Activated gamma-delta T cell (primary cell): ENCODE data around the gene FARS2.

Experiments used
- DNase-seq: peaks from one replicate; lab custom pipeline; 2025; lab: John Stamatoyannopoulos, UW

Gene FARS2

GRCh38 chr6:5425797-5426196 lies 164.5 kb downstream of the FARS2 start:
- no peak for DNase-seq

DNA sequence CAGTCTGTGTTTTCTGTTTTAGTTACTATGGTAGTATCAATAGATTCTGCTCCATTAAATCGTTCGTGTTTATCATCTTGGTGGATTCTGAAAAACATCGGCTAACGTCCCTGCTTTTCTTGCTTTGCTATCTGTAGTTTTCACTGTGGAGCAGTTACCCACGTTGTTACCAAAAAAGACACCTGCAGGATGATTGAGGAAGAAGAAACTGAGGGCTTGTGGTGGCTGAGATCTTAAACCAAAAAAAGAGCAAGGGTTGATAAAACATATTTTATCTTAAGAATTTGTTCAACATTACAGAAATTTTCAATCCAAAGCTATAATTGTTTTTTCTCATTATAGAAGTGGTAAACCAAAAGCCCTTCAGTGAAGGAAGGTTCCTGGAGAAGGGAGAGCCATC lies 166.3 kb downstream of the FARS2 start:
- no peak for DNase-seq

- DNase-seq, result no peak
These were observed 172.0 kb downstream of the FARS2 start for GRCh38 chr6:5433324-5433723.

DNA sequence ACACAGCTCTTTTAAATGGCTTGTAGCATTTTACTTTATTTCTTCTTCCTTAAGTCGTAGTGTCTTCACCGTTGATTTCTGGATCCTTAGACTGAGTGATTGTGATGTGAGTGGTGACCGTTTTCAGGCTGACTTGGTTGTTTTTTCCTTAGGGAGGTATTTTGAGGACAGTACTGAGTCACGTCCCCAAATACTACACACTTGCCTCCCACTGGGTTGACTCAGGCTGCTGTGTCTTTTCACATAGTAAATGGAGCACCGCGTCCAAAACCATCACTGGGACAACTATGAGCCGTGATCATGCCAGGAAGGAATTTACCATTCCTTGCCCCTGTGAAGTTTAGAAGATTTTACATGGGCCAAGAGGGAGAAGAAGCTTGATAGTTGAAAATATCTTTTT lies 174.1 kb downstream of the FARS2 start:
- no peak for DNase-seq

DNA sequence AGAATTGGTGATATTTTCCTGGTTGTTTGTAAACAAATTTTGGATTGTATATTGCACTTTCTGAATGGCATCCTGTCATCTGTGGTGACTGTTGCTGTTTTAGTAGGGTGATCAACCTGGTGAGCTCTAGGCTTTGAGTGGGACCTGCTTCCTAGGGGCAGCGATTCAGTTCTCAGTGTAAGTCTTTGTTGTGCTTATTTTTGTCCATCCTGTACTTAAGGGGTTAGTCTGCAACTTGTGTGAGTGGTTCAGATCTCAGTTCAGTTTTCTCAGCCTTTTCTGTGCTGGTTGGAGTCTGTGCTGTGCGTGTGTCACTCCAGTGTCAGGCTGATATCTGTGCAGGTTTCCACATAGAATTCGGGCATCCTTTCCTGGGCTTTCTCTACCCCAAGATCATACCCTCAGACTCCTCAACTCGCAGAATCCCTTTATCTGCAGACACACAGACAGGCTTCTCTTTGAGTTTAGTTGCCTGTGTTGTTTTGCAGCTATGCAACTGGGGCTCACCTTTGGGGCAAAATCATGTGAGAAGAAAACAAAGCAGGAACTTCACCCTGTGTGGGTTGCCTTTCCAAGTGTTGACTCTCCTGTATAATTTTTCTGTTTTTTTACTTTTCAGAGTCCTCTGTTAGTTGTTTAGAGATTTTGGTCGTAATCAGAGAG lies 177.7 kb downstream of the FARS2 start:
- DNase-seq, result no peak

DNA sequence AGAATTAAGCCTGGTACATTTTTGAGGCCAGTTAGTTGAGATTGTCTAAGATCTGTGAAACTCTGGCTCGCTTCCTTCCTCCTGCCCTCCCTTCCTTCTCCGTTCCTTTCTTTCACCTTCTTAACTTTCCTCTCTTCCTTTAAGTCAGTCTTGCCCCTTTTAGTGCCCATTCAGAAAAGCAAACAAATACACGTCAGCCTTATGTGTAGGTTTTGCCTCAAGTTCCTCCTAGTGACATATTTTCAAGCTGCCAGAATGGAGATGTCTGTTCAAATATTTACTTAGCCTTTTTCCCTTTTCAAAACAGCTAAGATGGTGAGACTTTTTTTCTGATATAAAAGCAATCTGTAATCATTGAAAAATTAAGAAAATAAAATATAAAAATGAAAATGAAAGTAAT lies 178.4 kb downstream of the FARS2 start:
- DNase-seq, result no peak

DNA sequence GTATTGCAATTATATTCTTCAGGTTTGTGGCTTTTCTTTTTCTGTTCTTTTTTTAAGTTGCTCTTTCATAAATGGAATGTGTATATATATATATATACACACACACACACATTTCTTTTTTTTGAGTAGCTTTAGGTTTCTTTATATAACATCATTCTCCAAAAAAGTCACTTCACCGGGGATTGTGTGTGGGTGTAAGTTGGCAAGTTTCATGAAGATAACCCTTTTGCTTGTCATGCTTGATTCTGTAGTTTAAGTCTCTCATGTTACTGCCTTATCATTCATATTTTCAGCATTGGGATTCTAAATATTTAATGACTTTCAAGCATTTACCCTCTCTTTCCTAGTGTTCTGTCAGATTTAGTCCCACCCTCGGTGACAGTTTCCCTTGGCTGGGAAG lies 181.0 kb downstream of the FARS2 start:
- DNase-seq, result no peak

DNA sequence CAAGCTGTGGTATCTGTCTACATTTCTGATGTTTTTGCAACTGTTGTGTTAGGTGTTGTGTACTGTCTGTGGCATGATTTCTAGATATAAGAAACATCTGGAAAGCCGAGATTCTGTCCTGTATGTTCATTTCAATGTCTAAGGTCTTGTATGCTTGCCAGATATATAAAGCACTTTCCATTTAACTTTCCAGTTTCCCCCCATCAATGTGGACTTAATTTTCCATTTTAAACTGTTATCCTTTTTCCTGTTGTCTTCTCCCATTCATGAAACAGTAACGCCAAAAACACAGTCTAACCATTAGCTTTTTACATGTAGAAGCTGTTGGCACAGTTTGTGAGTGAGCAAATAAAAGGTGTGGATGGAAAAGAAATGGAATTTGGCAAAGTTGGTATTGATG lies 181.6 kb downstream of the FARS2 start:
- DNase-seq, result no peak

DNA sequence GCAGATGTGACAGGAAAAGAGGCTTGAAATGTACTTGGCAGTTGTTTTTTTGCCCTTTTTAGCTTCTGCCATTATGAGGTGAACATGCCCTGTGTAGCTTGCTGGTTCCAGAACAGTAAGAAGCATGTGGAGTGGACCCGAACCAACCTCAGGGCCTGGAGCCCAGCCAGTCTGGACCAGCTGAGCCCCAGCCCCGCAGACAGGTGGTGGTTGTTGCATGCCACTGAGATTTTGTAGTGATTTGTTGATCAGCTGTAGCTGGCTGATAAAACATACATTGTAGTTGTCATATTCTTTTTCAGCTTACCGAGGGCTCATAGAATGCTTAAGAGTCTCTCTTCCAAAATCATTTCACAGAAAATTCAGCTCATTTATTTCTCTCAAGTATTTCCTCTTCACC lies 182.2 kb downstream of the FARS2 start:
- no peak for DNase-seq

- no peak for DNase-seq
These were observed 185.2 kb downstream of the FARS2 start for GRCh38 chr6:5446362-5447075.

DNA sequence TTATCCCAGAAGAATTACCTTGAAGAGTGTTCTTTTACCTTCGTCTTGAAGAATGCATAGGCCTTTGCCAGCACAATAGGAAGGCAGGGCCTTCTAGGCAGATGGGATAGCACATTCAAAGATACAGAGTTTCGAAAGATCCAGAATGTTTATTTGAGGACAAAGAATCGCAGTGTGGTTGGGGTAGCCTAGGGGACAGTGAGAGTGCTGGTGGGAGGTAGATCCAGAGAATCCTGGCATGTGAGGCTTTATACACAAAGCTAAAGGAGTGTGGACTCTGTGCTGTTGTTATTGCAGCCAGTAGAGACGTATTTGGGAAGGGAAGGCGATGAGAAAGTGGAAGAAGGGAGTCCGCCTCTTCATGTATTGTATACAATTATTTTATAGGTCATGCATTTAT lies 186.6 kb downstream of the FARS2 start:
- DNase-seq, result no peak

DNA sequence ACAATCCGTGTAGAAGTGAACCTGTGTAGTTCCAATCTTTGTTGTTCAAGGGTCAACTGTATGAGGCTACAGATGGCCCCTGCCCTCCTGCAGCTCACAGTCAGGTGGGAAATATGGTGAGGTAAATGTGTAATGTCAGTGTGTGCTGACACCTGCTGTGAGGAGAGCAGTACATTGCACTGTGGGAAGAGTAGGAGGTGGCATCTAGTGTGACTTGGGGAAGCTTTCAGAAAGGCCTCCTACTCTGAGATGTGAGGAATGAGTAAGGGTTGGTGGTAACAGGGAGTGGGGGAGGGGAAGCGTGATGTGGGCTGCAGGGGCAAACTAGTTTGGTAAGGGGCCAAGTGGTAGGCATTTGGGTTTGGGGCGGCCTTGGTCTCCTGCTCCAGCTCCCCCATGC lies 188.8 kb downstream of the FARS2 start:
- no peak for DNase-seq

GRCh38 chr6:5453546-5453945 lies 192.2 kb downstream of the FARS2 start:
- DNase-seq, result no peak

- DNase-seq, result no peak
These were observed 193.8 kb downstream of the FARS2 start for GRCh38 chr6:5455142-5455541.

DNA sequence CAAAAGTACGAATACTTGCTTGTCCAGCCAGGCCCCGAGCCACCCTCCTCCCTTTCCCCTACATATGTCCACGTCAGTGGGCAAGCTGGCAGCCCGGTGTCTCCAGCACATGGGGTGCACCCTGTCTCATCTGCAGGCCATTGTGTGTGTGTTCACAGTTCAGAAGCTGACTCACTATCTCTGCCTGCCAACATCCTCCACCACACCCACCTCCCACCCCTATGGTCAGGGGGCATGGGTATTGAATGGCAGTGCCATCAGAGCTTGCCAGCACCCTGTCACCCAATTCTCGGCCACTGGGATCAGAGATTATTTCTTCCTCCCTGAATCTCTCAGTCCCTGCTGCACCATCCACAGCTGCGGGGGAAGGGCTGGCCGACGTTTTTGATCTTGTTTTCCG lies 195.7 kb downstream of the FARS2 start:
- DNase-seq, result no peak

GRCh38 chr6:5457983-5458683 lies 196.8 kb downstream of the FARS2 start:
- no peak for DNase-seq

- no peak for DNase-seq
These were observed 198.0 kb downstream of the FARS2 start for GRCh38 chr6:5459346-5459745.

- no peak for DNase-seq
These were observed 200.1 kb downstream of the FARS2 start for GRCh38 chr6:5461365-5461764.

GRCh38 chr6:5462856-5463255 lies 201.5 kb downstream of the FARS2 start:
- DNase-seq, result no peak

DNA sequence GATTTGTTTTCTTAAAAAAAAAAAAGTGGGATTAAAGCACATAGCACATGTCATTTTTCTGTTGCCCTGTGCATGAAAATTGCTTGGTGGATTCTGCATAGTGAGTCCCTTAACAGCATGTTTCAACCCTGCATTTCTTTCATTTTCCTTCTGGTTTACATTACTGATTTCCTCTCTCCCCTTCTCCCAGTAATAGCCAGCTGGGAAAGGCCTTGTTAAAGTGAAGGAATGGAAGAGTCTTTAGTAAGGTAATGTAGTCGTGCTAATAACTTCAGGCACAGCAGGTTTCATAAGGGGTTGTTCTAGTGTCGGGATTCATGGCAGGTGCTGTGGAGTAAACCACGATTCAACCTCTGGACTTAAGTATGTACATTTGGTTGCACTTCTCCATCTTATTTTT lies 202.4 kb downstream of the FARS2 start:
- DNase-seq, result no peak

DNA sequence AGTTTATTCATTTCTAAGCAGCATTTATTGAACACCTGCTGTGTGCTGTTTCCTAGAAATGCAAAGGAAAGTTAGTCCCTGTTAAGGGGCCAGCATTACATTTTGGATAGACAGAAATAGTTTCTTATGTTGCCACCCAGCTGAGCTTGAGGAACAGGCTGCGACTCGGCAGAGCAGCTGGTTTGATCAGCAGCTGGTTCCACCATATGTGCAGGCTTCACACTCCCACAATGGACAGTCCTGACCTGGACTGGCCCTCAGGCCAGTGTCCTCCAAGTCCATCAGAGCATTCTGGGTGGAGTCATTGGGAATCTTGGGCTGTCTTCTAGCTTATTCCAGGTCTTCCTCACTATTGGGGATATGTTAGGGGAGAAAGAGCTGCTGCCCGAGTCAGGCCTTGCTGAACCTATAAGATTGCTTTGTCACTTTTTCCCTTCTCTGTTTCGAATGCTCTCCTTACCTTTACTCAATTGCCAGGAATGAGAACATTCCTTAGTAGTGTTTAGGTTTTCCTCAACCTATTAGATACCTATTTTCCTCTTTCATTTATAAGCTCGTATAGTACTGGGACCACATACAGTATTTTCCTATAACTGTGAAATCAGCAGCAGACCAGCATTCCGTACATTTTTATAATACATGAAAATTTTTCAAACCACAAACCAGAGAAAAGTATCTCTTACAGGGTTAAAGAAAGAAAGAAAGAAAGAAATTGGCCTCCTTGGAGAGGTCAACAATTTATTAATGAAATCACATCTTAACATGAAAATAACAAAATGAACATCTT lies 203.0 kb downstream of the FARS2 start:
- DNase-seq, result no peak
